PFSK-1 (cell line): Measurements from ENCODE around the gene ITPR3.

Source experiments
- POLR2AphosphoS5 ChIP-seq: IDR thresholded peaks from 2 replicates; pipeline ENCODE4 v1.6.1; 2012; ENCODE audit warnings: low read depth, mild to moderate bottlenecking, control low read depth, low read length, moderate library complexity
- TF ChIP-seq, protein P1 (sequence below), 2 experiments: IDR thresholded peaks; 2 replicates each; pipeline versions ENCODE4 v1.6.1 to v1.8.0; 2011 to 2012; ENCODE audit warnings: low read depth in 2 of 2, low read length in 2 of 2, control low read depth in 1 of 2, inconsistent platforms in 1 of 2, mild to moderate bottlenecking in 1 of 2, moderate library complexity in 1 of 2; ENCODE audit not compliant: insufficient read depth in 1 of 2

DNA sequence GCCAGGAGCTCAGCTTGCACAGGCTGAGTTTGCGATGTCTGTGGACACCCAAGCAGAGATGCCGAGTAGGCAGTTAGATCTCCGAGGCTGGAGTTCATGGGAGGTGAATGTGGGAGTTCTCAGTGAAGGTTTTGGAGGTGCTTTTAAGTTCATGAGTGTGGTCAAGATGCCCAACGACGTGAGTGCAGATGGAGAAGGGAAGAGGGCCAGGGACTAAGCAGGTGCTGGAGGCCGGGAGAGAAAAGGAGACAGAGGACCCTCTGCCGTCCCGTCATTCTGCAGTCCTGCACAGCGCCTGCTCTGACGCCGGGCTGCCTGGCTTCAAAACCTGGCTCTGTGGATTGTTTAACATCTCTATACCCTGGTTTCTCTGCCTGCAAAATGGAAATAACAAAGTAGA, 15.5 kb downstream of the ITPR3 start:
- TF ChIP-seq, protein P1, sequence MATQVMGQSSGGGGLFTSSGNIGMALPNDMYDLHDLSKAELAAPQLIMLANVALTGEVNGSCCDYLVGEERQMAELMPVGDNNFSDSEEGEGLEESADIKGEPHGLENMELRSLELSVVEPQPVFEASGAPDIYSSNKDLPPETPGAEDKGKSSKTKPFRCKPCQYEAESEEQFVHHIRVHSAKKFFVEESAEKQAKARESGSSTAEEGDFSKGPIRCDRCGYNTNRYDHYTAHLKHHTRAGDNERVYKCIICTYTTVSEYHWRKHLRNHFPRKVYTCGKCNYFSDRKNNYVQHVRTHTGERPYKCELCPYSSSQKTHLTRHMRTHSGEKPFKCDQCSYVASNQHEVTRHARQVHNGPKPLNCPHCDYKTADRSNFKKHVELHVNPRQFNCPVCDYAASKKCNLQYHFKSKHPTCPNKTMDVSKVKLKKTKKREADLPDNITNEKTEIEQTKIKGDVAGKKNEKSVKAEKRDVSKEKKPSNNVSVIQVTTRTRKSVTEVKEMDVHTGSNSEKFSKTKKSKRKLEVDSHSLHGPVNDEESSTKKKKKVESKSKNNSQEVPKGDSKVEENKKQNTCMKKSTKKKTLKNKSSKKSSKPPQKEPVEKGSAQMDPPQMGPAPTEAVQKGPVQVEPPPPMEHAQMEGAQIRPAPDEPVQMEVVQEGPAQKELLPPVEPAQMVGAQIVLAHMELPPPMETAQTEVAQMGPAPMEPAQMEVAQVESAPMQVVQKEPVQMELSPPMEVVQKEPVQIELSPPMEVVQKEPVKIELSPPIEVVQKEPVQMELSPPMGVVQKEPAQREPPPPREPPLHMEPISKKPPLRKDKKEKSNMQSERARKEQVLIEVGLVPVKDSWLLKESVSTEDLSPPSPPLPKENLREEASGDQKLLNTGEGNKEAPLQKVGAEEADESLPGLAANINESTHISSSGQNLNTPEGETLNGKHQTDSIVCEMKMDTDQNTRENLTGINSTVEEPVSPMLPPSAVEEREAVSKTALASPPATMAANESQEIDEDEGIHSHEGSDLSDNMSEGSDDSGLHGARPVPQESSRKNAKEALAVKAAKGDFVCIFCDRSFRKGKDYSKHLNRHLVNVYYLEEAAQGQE (IDR thresholded peaks at IDR 0.05; ENCODE audit: insufficient read depth in 1 of 2, low read depth in 2 of 2, low read length in 2 of 2), result no peak
- no peak for TF ChIP-seq POLR2AphosphoS5
